Epithelial cell of proximal tubule (primary cell): ENCODE data around the gene GPR62. TPM values are rescaled to one million over a fixed set of nuclear protein-coding genes. Genes with fewer than 3 reads are reported as not detected.

ENCODE experiments used
- DNase-seq: peaks from one replicate; pipeline ENCODE4 v3.0.0-alpha.2; 2011; ENCODE audit warnings: low read depth
- H3K4me3 ChIP-seq: 2 replicates; pipeline ENCODE4 v1.5.1; 2011; ENCODE audit warnings: low read depth, mild to moderate bottlenecking, low read length
- total RNA-seq: library from RNA; depleted of rRNA; stranded (reverse); fragments of >200 nt; gene quantifications from 2 replicates; pipeline ENCODE4 v1.2.3, GENCODE V29; 2015
- TF ChIP-seq, protein P1 (sequence below): conservative IDR thresholded peaks from 2 replicates; pipeline ENCODE4 v1.5.1; 2012; ENCODE audit warnings: low read depth, mild to moderate bottlenecking, low read length

GPR62 gene
- total RNA-seq, 1 donor from 2014 or later: not detected

DNA sequence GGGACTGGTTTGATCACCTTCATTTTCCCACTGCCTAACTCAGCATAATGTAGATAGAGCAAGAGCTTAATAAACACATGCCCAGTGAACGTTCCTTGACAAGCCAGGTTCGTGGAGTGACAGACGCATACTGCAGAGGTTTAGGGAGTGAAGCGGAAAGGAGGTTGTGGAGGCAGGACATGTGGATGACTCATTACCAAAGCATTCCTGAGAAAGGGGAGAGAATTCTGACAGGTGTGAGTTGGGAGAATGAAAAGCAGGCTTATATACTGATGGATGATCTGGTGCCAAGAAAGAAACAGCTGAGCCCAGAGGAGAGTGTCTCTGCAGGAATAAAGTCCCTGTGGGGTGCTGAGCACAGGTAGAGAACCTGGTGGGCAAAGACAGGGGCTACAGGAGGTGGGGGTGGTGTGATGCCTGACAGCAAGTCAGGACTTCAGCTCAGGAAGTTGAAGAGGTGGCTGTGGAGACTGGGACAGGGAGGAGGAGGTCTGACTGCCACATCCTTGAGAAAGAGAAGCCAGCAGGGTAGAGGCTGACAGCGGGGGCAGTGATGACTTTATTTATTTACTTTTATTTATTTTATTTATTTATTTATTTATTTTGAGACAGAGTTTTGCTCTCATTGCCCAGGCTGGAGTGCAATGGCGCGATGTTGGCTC is 42.9 kb downstream of the GPR62 start:
- no peak for DNase-seq
- TF ChIP-seq, protein P1, sequence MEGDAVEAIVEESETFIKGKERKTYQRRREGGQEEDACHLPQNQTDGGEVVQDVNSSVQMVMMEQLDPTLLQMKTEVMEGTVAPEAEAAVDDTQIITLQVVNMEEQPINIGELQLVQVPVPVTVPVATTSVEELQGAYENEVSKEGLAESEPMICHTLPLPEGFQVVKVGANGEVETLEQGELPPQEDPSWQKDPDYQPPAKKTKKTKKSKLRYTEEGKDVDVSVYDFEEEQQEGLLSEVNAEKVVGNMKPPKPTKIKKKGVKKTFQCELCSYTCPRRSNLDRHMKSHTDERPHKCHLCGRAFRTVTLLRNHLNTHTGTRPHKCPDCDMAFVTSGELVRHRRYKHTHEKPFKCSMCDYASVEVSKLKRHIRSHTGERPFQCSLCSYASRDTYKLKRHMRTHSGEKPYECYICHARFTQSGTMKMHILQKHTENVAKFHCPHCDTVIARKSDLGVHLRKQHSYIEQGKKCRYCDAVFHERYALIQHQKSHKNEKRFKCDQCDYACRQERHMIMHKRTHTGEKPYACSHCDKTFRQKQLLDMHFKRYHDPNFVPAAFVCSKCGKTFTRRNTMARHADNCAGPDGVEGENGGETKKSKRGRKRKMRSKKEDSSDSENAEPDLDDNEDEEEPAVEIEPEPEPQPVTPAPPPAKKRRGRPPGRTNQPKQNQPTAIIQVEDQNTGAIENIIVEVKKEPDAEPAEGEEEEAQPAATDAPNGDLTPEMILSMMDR: no peak
- no peak overlapping the region for H3K4me3 ChIP-seq

DNA sequence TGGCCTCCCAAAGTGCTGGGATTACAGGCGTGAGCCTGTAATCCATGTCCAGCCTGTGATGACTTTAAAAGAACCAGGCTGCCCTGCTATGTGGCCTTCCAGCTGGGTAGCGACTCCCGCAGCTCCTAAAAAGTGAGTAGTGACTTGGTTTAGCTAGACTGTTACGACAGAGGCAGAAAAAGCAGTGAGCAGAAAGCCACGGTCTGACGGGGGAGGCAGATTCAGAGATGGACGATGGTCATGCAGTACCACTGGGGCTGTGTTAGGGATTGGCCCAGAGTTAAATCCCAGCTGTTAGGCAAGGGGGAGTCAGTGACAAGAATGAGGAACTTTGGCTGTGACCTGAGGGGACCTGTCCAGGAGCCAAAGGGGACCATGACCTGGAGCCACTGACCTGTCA is 43.6 kb downstream of the GPR62 start:
- no peak for DNase-seq
- no peak overlapping the region for H3K4me3 ChIP-seq
- TF ChIP-seq, protein P1: no peak

DNA sequence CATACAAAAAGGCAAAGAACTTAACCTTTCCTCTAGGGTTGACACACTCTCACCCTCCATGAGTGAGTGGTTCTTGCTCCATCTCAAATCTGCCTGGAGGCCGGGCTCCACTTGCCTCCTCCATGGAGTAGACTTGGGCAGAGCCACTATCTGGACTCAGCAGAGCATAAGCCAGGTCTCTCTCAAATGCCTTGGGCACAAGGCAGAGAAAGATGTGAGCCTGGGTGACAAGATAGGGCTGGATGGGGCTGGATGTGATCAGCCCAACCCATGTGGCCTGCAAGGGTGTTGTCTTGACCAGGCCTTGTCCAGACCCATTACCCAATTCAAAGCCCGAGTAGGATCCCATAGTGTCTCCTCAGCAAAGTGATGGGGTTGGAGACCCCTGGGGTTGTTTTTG is 44.7 kb downstream of the GPR62 start:
- H3K4me3 ChIP-seq: no peak overlapping the region
- no peak for DNase-seq
- TF ChIP-seq, protein P1: no peak

DNA sequence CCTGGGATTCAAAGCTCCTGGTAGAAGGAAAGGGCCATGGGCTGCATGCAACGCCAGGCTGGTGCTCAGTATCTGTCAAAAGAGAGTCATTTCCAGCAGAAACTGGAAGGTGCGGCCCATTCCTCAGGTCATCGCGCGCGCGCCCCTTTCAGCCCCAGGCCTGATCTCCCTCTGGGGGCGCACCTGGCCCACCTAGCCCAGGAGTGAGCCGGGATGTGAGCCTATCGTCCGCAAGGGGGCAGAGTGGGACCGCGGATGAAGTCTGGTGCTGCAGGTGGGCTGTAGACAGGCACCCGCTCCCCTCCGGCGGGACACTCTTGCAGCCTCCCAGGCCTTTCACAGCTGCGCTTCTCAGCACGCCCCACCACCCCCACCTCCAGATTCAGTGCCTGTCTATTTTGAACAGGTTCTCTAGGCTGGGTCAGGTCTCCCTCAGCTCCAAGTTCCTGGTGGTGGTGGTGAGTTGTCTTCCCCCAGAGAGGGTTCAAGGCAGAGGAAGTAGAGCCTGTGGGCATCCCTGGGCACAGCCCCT is 46.3 kb downstream of the GPR62 start:
- DNase-seq: no peak
- no peak overlapping the region for H3K4me3 ChIP-seq
- TF ChIP-seq, protein P1: peak; percentile 91

DNA sequence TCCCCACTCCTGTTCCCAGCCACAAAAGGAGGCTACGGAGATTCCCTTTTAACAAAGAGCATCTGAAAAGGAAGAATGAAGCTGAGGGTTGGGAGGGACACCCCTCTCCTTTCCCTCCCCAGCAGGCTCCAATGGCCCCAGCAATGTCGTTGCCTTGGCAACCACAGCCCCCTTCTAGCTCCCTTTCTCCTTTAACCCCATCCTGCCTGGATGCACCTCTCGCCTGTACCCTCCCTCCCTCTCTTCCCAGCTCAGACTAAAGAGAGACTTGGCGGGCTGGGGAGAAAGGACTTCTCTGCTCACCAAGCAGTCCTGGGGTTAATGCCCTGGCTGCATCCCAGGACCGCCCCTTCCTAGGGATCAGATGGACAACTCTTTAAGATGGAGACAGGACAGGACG is 47.6 kb downstream of the GPR62 start:
- TF ChIP-seq, protein P1: no peak
- no peak for DNase-seq
- H3K4me3 ChIP-seq: no peak overlapping the region

DNA sequence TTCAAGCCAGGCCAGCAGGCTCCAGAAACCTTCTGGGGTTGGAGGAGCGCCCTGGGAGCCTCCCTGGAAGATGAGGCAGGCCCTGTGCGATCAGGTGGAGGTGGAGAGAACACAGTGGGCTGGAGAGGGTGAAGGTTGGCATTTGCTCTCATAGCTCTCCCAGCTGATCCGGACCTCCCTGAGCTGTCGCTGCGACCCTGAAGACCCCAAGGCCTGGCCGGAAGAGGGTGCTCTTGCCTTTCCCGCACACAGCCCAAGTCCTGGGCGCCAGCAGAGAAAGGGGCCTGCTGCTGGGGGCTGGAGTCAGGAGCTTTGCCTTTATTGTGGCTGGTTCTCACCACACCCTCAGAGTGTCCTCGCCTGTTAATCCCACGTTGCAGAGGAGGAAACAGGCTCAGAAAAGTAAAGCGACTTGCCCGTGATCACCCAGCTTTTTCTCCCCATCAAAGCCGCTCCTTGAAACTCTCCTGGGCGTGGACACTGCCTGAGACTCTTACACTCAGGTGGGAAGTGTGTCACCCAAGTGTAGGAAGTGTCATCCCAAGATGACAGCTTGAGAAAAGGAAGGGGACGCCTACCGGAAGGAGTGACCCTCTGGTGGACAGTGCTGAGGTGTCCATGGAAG is 49.1 kb downstream of the GPR62 start:
- H3K4me3 ChIP-seq: no peak overlapping the region
- DNase-seq: no peak
- TF ChIP-seq, protein P1: peak; percentile 49
